GM23248 (cell line): ENCODE data around the gene AMIGO2. TPM values are rescaled to one million over a fixed set of nuclear protein-coding genes. Genes with fewer than 3 reads are reported as not detected.
"Not testable (repeated sequence)": the region's sequence is repeated elsewhere in the genome, so short reads cannot be mapped to it uniquely, and the experiment has no call there.

ENCODE experiments used
- DNase-seq: peaks from one replicate; pipeline ENCODE4 v3.0.0-alpha.2; 2015
- H2AFZ ChIP-seq: fragments of 200-600 bp; sonication (generic); 2 replicates; pipeline ENCODE4 v1.6.1; 2016; ENCODE audit warnings: antibody characterized with exemption
- H3F3A ChIP-seq: fragments of 200-600 bp; sonication (generic); 2 replicates; pipeline ENCODE4 v1.6.1; 2016; ENCODE audit warnings: mild to moderate bottlenecking, antibody characterized with exemption, mixed run types; ENCODE audit not compliant: insufficient read depth
- H3K27ac ChIP-seq: fragments of 200-600 bp; sonication (generic); 2 replicates; pipeline ENCODE4 v1.5.1; 2016; ENCODE audit warnings: mild to moderate bottlenecking
- H3K27me3 ChIP-seq: fragments of 200-600 bp; sonication (generic); replicated peaks from 2 replicates; pipeline ENCODE4 v1.6.1; 2016; ENCODE audit warnings: mild to moderate bottlenecking; ENCODE audit not compliant: insufficient read depth
- H3K36me3 ChIP-seq: fragments of 200-600 bp; sonication (generic); 2 replicates; pipeline ENCODE4 v1.6.1; 2016; ENCODE audit warnings: low read depth, mild to moderate bottlenecking
- H3K4me1 ChIP-seq: fragments of 200-600 bp; sonication (generic); 2 replicates; pipeline ENCODE4 v1.6.1; 2016; ENCODE audit warnings: mild to moderate bottlenecking; ENCODE audit not compliant: insufficient read depth
- H3K4me2 ChIP-seq: fragments of 200-600 bp; sonication (generic); one replicate; pipeline ENCODE4 v1.6.1; 2016; ENCODE audit warnings: mild to moderate bottlenecking; ENCODE audit not compliant: unreplicated experiment
- H3K4me3 ChIP-seq: fragments of 200-600 bp; sonication (generic); 2 replicates; pipeline ENCODE4 v1.5.1; 2016; ENCODE audit warnings: mild to moderate bottlenecking
- H3K79me2 ChIP-seq: fragments of 200-600 bp; sonication (generic); 2 replicates; pipeline ENCODE4 v1.6.1; 2016; ENCODE audit warnings: mild to moderate bottlenecking; ENCODE audit not compliant: insufficient read depth
- H3K9ac ChIP-seq: fragments of 200-600 bp; sonication (generic); 2 replicates; pipeline ENCODE4 v1.6.1; 2016; ENCODE audit warnings: mild to moderate bottlenecking
- H3K9me2 ChIP-seq: fragments of 200-600 bp; sonication (generic); 2 replicates; pipeline ENCODE4 v1.6.1; 2016; ENCODE audit warnings: mixed run types, mild to moderate bottlenecking, moderate library complexity; ENCODE audit not compliant: insufficient read depth
- H3K9me3 ChIP-seq: fragments of 200-600 bp; sonication (generic); one replicate; pipeline ENCODE4 v1.6.1; 2017; ENCODE audit warnings: low read depth
- H4K20me1 ChIP-seq: fragments of 200-600 bp; sonication (generic); 2 replicates; pipeline ENCODE4 v1.6.0; 2016; ENCODE audit not compliant: insufficient read depth
- EZH2 ChIP-seq: fragments of 200-600 bp; sonication (generic); IDR thresholded peaks from 2 replicates; pipeline ENCODE4 v1.6.1; 2018; ENCODE audit warnings: antibody characterized with exemption, mild to moderate bottlenecking; ENCODE audit not compliant: insufficient read depth, poor library complexity, severe bottlenecking
- EZH2phosphoT487 ChIP-seq: fragments of 200-600 bp; sonication (generic); IDR thresholded peaks from 2 replicates; pipeline ENCODE4 v1.6.1; 2018; ENCODE audit warnings: antibody characterized with exemption, moderate library complexity, mild to moderate bottlenecking, low read depth; ENCODE audit not compliant: insufficient read depth
- WGBS, 2 experiments: methylation state at CpG; one replicate each; pipeline ENCODE4 v1.1.6; 2015 to 2017; ENCODE audit warnings: low lambda C conversion rate in 2 of 2, low coverage in 1 of 2; ENCODE audit errors: missing lambda C conversion rate in 2 of 2; 5-methylcytosine and 5-hydroxymethylcytosine counted together
- in situ Hi-C: fragments of 300-500 bp; cut with MboI; formaldehyde crosslinking; loops from 2 replicates; pipeline ENCODE4 v1.15.0; 2020
- polyA plus RNA-seq: library from polyadenylated mRNA; unstranded; fragments of >200 nt; fragmentation: Nextera tagmentation; extraction: Ambion mirVana; gene quantifications from 2 replicates; pipeline ENCODE4 v1.2.1, GENCODE V29; 2016
- total RNA-seq: library from RNA; depleted of rRNA; stranded (reverse); fragments of >200 nt; shearing (Covaris generic); gene quantifications from 2 replicates; pipeline ENCODE4 v1.2.3, GENCODE V29; 2014

Gene AMIGO2
- total and polyA plus RNA-seq, 2 experiments from 2014 or later = 19.6 to 29.9 TPM

GRCh38 chr12:47065546-47065945 is 14.2 kb downstream of the AMIGO2 start:
- H2AFZ ChIP-seq = no peak overlapping the region
- in situ Hi-C loops = no loop called here
- no peak for TF ChIP-seq EZH2phosphoT487
- no peak for TF ChIP-seq EZH2
- H3K9me3 ChIP-seq = no peaks in the 10 kb centered on the region
- H3K4me2 ChIP-seq = no peak overlapping the region
- H3K79me2 ChIP-seq = no peaks in the 10 kb centered on the region
- H3K4me3 ChIP-seq = no peak overlapping the region
- no peak for DNase-seq
- no peaks in the 10 kb centered on the region for H3K36me3 ChIP-seq
- H3K27me3 ChIP-seq = no peaks in the 10 kb centered on the region
- no peaks in the 10 kb centered on the region for H3K9me2 ChIP-seq
- no peaks in the 10 kb centered on the region for H4K20me1 ChIP-seq
- no peak overlapping the region for H3K9ac ChIP-seq
- WGBS, 2 experiments = 79 to 85% methylated on average over 1 of the region's 1 CpG
- no peaks in the 10 kb centered on the region for H3K4me1 ChIP-seq
- no peak overlapping the region for H3K27ac ChIP-seq
- no peaks in the 10 kb centered on the region for H3F3A ChIP-seq

- H3K4me2 ChIP-seq, H3K27ac ChIP-seq, H3K4me1 ChIP-seq, H3K9ac ChIP-seq, H2AFZ ChIP-seq, H3K79me2 ChIP-seq, H4K20me1 ChIP-seq, H3K9me2 ChIP-seq, H3K4me3 ChIP-seq, H3K36me3 ChIP-seq, in situ Hi-C loops, DNase-seq, H3F3A ChIP-seq, H3K9me3 ChIP-seq: not testable (repeated sequence)
- H3K27me3 ChIP-seq = peaks cover 11% of the 10 kb centered on the region; the same call in 1 of the 2 replicates
- WGBS, 2 experiments = 58 to 79% methylated on average over 2 of the region's 2 CpGs
Observed at GRCh38 chr12:47058640-47059039, 21.1 kb downstream of the AMIGO2 start.

GRCh38 chr12:47056944-47057343 is 22.8 kb downstream of the AMIGO2 start:
- H3K9me2 ChIP-seq, H3F3A ChIP-seq, in situ Hi-C loops, H3K4me1 ChIP-seq, H4K20me1 ChIP-seq, H3K4me3 ChIP-seq, H3K4me2 ChIP-seq, H3K27ac ChIP-seq, H3K9ac ChIP-seq, H3K9me3 ChIP-seq, DNase-seq, H3K36me3 ChIP-seq, H2AFZ ChIP-seq, H3K79me2 ChIP-seq: not testable (repeated sequence)
- WGBS, 2 experiments = 72 to 73% methylated on average over 12 of the region's 12 CpGs
- H3K27me3 ChIP-seq = peaks cover 11% of the 10 kb centered on the region; the same call in 1 of the 2 replicates

- H3K9ac ChIP-seq, H2AFZ ChIP-seq, in situ Hi-C loops, H3K4me3 ChIP-seq, H4K20me1 ChIP-seq, H3F3A ChIP-seq, H3K4me2 ChIP-seq, H3K9me2 ChIP-seq, H3K36me3 ChIP-seq, H3K27ac ChIP-seq, H3K79me2 ChIP-seq, H3K9me3 ChIP-seq, DNase-seq, H3K4me1 ChIP-seq: not testable (repeated sequence)
- peaks cover 11% of the 10 kb centered on the region; the same call in 1 of the 2 replicates for H3K27me3 ChIP-seq
- 45 to 52% methylated on average over 3 of the region's 3 CpGs for WGBS, 2 experiments
Observed at GRCh38 chr12:47055856-47056255, 23.9 kb downstream of the AMIGO2 start.

- WGBS, 2 experiments = 58 to 60% methylated on average over 4 of the region's 4 CpGs
- no peak overlapping the region for H3K4me3 ChIP-seq
- no peaks in the 10 kb centered on the region for H3K79me2 ChIP-seq
- no peaks in the 10 kb centered on the region for H3K4me1 ChIP-seq
- no peak for DNase-seq
- H2AFZ ChIP-seq = no peak overlapping the region
- H3K9ac ChIP-seq = no peak overlapping the region
- H3K4me2 ChIP-seq = no peak overlapping the region
- H3K27ac ChIP-seq = no peak overlapping the region
- in situ Hi-C loops = no loop called here
- peaks cover 4% of the 10 kb centered on the region for H3K9me3 ChIP-seq
- peaks cover 11% of the 10 kb centered on the region; the same call in 1 of the 2 replicates for H3K27me3 ChIP-seq
- no peaks in the 10 kb centered on the region for H3F3A ChIP-seq
- H3K36me3 ChIP-seq = no peaks in the 10 kb centered on the region
- H3K9me2 ChIP-seq = no peaks in the 10 kb centered on the region
- no peaks in the 10 kb centered on the region for H4K20me1 ChIP-seq
- no peak for TF ChIP-seq EZH2
- TF ChIP-seq EZH2phosphoT487 = no peak
Observed at GRCh38 chr12:47054659-47055058, 25.1 kb downstream of the AMIGO2 start.
